ENCODE data around the gene TMEM167B. TPM values are rescaled to one million over a fixed set of nuclear protein-coding genes. Genes with fewer than 3 reads are reported as not detected.

The TMEM167B gene
- total RNA-seq, 1 donor from 2014 or later, result 40.3 TPM

DNA sequence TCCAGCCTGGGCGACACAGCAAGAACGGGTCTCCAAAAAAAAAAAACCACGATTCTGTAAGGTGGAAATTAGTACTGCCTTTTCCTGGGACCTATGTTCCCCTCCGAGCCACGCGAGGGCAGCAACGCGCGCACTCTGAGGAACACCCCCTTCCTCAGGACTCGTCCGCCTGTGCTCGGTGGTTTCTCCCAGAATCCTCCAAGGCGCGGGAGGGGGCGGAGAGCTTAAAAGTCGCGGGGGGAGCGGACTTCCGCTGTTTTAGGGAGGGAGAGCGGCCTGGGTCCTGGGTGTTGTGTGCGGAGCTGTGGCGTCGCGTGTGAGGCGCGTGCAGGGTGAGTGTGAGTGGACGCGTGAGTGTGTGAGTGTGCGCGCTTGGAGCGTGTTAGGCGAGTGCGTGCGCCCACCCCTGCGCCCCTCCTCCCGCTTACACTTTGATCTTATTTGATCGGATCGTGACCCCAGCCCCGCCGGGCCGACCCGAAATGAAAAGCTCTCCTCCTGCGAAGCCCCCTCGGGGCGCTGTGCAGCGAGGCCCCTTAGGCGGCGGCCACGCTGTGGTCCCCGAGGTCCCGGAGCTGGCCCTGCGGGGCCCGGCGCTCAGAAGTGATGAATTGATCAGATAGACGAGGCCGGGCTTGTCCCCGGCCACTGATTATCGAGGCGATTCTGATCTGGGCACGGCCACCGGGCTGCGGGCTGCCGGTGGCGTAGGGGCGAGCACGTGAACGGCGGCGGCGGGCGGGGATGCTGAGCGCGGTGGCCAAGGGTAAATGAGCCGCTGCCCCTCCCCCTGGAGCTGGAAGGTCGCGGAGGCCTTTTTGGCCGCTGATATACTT, 9.6 kb downstream of the TMEM167B start:
- TF ChIP-seq, protein P1, sequence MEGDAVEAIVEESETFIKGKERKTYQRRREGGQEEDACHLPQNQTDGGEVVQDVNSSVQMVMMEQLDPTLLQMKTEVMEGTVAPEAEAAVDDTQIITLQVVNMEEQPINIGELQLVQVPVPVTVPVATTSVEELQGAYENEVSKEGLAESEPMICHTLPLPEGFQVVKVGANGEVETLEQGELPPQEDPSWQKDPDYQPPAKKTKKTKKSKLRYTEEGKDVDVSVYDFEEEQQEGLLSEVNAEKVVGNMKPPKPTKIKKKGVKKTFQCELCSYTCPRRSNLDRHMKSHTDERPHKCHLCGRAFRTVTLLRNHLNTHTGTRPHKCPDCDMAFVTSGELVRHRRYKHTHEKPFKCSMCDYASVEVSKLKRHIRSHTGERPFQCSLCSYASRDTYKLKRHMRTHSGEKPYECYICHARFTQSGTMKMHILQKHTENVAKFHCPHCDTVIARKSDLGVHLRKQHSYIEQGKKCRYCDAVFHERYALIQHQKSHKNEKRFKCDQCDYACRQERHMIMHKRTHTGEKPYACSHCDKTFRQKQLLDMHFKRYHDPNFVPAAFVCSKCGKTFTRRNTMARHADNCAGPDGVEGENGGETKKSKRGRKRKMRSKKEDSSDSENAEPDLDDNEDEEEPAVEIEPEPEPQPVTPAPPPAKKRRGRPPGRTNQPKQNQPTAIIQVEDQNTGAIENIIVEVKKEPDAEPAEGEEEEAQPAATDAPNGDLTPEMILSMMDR (IDR thresholded peaks at IDR 0.05), result peak; percentile 87
- Mint-ChIP-seq H3K4me1 (ENCODE audit: low read depth) (peaks cover 9% of the 10 kb centered on the region), H3K27me3 (ENCODE audit: low read depth) (no peaks in the 10 kb centered on the region), H3K36me3 (ENCODE audit: low read depth) (peaks cover 3% of the 10 kb centered on the region), H3K4me3 (ENCODE audit: unreplicated experiment) (peak overlapping the region; percentile 99), H3K27ac (ENCODE audit: unreplicated experiment) (peak overlapping the region; percentile 91), H3K9me3 (ENCODE audit: low read depth) (no peaks in the 10 kb centered on the region)
- peak; percentile 96 for DNase-seq (ENCODE audit: low spot score)

DNA sequence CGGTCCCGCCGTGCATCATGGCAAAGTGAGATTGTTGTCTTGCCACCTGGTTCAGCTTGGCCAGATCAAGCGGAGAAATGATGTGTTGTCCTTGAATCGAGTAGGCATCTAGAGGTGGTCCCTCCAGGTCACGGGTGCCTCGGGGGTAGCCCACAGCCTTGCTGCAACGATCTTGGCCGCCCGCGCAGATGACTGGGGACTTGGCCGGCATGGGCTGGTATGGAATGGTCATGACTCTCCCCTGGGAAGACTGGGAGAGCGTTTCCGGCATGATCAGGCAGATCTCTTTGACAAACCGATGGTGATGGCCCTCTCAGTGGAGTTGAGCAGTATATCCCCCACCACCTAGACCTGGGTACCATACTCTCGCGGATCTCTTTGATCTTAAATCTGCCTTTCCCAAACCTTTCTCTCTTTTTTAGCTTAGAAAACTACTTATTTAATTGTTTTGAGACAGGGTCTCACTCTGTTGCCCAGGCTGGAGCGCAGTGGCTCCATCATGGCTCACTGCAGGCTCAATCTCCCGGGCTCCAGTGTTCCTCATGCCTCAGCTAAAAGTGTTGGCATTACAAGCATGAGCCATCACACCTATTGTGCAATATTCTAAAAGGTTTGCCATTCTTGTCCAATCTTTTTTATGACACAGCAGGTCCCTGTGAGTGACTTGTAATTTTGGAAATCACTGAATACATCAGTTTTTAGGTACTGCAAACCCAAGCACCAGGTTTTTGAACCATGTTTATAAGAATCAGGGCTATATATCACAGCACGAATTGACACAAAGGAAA, 14.0 kb downstream of the TMEM167B start:
- H3K27me3 Mint-ChIP-seq (ENCODE audit: low read depth), result no peaks in the 10 kb centered on the region
- H3K9me3 Mint-ChIP-seq (ENCODE audit: low read depth), result no peaks in the 10 kb centered on the region
- H3K27ac Mint-ChIP-seq (ENCODE audit: unreplicated experiment), result no peak overlapping the region
- TF ChIP-seq, protein P1 (IDR thresholded peaks at IDR 0.05), result no peak
- H3K36me3 Mint-ChIP-seq (ENCODE audit: low read depth), result peaks cover 3% of the 10 kb centered on the region
- H3K4me3 Mint-ChIP-seq (ENCODE audit: unreplicated experiment), result no peak overlapping the region
- DNase-seq (ENCODE audit: low spot score), result no peak
- peaks cover 9% of the 10 kb centered on the region for H3K4me1 Mint-ChIP-seq (ENCODE audit: low read depth)

DNA sequence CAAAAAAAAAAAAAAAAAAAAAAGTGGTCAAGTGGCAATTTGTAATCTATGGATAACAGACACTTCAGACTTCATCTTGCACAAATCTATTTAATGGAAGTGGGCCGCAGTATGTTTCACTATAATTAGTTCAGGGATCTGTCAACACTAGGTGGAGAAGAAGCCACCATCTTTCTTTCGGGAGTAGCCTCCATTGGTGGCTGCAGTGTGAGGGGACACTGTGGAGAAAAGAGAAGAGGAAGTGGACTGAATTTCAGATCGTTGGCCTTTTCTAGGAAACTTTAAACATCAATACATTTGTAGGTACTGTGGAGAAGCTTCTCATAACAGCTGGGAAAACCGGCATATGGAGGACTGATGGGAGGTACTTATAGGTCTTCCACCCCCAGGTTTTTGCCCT, 15.3 kb downstream of the TMEM167B start:
- TF ChIP-seq, protein P1 (IDR thresholded peaks at IDR 0.05), result no peak
- H3K9me3 Mint-ChIP-seq (ENCODE audit: low read depth), result no peaks in the 10 kb centered on the region
- peaks cover 1% of the 10 kb centered on the region for H3K36me3 Mint-ChIP-seq (ENCODE audit: low read depth)
- H3K27ac Mint-ChIP-seq (ENCODE audit: unreplicated experiment), result no peak overlapping the region
- H3K4me1 Mint-ChIP-seq (ENCODE audit: low read depth), result peaks cover 9% of the 10 kb centered on the region
- peaks cover 5% of the 10 kb centered on the region for H3K27me3 Mint-ChIP-seq (ENCODE audit: low read depth)
- DNase-seq (ENCODE audit: low spot score), result no peak
- H3K4me3 Mint-ChIP-seq (ENCODE audit: unreplicated experiment), result no peak overlapping the region

DNA sequence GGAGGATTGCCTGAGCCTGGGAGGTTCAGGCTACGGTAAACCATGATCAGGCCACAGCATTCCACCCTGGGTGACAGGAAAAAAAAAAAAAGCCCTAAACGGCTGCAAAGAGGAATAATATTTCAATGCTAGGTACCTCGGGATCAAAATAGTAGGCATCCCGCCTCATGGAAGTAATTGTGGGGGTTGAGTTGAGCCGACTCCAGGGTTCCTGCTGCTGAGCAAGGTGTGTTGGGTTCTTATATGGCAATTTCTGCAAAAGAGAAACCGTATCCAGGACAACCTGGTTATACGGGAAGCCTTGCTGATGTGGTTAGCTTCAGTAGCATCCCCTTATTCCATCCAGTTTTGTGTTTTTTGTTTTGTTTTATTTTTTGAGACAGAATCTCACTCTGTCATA, 17.2 kb downstream of the TMEM167B start:
- Mint-ChIP-seq H3K27ac (ENCODE audit: unreplicated experiment) (no peak overlapping the region), H3K36me3 (ENCODE audit: low read depth) (peaks cover 1% of the 10 kb centered on the region), H3K4me1 (ENCODE audit: low read depth) (peaks cover 9% of the 10 kb centered on the region), H3K27me3 (ENCODE audit: low read depth) (peaks cover 11% of the 10 kb centered on the region), H3K4me3 (ENCODE audit: unreplicated experiment) (no peak overlapping the region), H3K9me3 (ENCODE audit: low read depth) (no peaks in the 10 kb centered on the region)
- TF ChIP-seq, protein P1 (IDR thresholded peaks at IDR 0.05), result no peak
- no peak for DNase-seq (ENCODE audit: low spot score)

DNA sequence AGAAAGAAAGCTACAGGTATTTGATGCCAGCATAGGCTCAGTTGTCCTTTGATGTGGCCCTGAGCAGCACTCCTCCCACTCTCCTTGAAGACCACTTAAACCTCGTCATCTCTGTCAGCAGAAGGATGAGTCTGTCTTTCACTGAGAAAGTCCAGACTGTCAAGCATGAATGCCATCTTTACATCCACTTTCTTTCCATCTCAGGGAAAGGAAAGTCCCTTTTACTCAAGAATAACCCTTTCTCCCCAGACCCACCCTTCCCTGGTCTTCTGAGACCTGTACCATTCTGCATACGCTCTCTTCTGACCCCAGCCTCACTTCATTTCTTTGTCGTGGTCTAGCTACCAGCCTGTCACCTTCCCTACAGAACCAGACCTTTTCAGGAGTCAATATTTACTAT, 19.3 kb downstream of the TMEM167B start:
- Mint-ChIP-seq H3K27ac (ENCODE audit: unreplicated experiment) (no peak overlapping the region), H3K36me3 (ENCODE audit: low read depth) (no peaks in the 10 kb centered on the region), H3K27me3 (ENCODE audit: low read depth) (peaks cover 25% of the 10 kb centered on the region), H3K4me1 (ENCODE audit: low read depth) (peaks cover 20% of the 10 kb centered on the region), H3K4me3 (ENCODE audit: unreplicated experiment) (no peak overlapping the region), H3K9me3 (ENCODE audit: low read depth) (no peaks in the 10 kb centered on the region)
- TF ChIP-seq, protein P1 (IDR thresholded peaks at IDR 0.05), result no peak
- no peak for DNase-seq (ENCODE audit: low spot score)
